ENCODE data around the gene PRODH. TPM values are rescaled to one million over a fixed set of nuclear protein-coding genes. Genes with fewer than 3 reads are reported as not detected.
"Not testable (repeated sequence)": the region's sequence is repeated elsewhere in the genome, so short reads cannot be mapped to it uniquely, and the experiment has no call there.

The PRODH gene
- total RNA-seq, 1 experiment from 2014 or later, result 1.1 TPM

DNA sequence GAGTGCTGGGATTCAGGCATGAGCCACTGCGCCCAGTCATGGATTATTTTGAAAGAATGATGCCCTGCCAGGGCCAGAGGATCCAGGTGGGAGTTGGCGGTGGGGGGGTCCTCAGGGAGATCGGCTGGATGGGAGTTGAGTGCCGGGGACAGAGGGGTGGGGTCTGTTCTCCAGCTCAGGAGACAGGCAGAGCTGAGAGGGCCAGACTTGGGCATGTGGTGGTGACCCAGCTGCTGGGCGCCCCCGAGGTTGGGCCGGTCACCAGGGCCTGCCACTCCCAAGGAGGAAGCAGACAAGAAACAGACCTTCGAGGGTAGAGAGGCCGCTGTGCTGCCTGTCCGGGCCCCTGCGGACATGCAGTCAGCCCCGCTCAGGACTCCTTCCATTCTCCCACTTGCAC is 11.8 kb upstream of the PRODH start:
- H3K27ac ChIP-seq, result no peak overlapping the region

DNA sequence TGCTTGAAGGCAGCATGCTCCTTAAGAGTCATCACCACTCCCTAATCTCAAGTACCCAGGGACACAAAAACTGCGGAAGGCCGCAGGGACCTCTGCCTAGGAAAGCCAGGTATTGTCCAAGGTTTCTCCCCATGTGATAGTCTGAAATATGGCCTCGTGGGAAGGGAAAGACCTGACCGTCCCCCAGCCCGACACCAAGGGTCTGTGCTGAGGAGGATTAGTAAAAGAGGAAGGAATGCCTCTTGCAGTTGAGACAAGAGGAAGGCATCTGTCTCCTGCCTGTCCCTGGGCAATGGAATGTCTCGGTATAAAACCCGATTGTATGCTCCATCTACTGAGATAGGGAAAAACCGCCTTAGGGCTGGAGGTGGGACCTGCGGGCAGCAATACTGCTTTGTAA is 11.0 kb upstream of the PRODH start:
- H2AFZ ChIP-seq; POLR2A ChIA-PET (ENCODE audit: unreplicated experiment); CTCF ChIA-PET; H3K9me3 ChIP-seq (ENCODE audit: insufficient read depth, low read depth); H4K20me1 ChIP-seq (ENCODE audit: insufficient read depth); H3K4me1 ChIP-seq (replicated peaks; ENCODE audit: insufficient read depth); H3K36me3 ChIP-seq (ENCODE audit: low read depth); intact Hi-C loops (cut with micrococcal nuclease; ENCODE audit: unreplicated experiment); H3F3A ChIP-seq (ENCODE audit: insufficient read depth, low read depth); H3K27ac ChIP-seq; H3K79me2 ChIP-seq (ENCODE audit: low read depth); H3K4me3 ChIP-seq; H3K4me2 ChIP-seq; DNase-seq; H3K9me2 ChIP-seq (ENCODE audit: insufficient read depth): not testable (repeated sequence)
- peaks cover 25% of the 10 kb centered on the region for H3K27me3 ChIP-seq (ENCODE audit: insufficient read depth, low read depth)
- BruUV-seq (replicated peaks), result TSS peak; percentile 99

More for the DNA sequence above, 11.8 kb upstream of the PRODH start:
- DNase-seq, result no peak
- CTCF ChIA-PET, result no interaction called here
- Histone ChIP-seq H3K9me3 (ENCODE audit: insufficient read depth, low read depth) (no peaks in the 10 kb centered on the region), H4K20me1 (ENCODE audit: insufficient read depth) (no peaks in the 10 kb centered on the region), H3K36me3 (ENCODE audit: low read depth) (no peaks in the 10 kb centered on the region), H3F3A (ENCODE audit: insufficient read depth, low read depth) (no peaks in the 10 kb centered on the region), H3K79me2 (ENCODE audit: low read depth) (no peaks in the 10 kb centered on the region), H3K4me3 (no peak overlapping the region), H3K4me2 (no peak overlapping the region), H2AFZ (no peak overlapping the region), H3K4me1 (replicated peaks; ENCODE audit: insufficient read depth) (no peaks in the 10 kb centered on the region), H3K27me3 (ENCODE audit: insufficient read depth, low read depth) (peaks cover 25% of the 10 kb centered on the region), H3K9me2 (ENCODE audit: insufficient read depth) (no peaks in the 10 kb centered on the region)
- POLR2A ChIA-PET (ENCODE audit: unreplicated experiment), result interaction anchor here (0.6 kb wide), 1 partner anchor 436 kb away, joined by 3 read pairs; no protein-coding TSS in a partner anchor
- intact Hi-C loops (cut with micrococcal nuclease; ENCODE audit: unreplicated experiment), result no loop called here
- TF ChIP-seq EZH2 (IDR thresholded peaks at IDR 0.05; ENCODE audit: low read depth), result no peak
- TF ChIP-seq, protein P1, sequence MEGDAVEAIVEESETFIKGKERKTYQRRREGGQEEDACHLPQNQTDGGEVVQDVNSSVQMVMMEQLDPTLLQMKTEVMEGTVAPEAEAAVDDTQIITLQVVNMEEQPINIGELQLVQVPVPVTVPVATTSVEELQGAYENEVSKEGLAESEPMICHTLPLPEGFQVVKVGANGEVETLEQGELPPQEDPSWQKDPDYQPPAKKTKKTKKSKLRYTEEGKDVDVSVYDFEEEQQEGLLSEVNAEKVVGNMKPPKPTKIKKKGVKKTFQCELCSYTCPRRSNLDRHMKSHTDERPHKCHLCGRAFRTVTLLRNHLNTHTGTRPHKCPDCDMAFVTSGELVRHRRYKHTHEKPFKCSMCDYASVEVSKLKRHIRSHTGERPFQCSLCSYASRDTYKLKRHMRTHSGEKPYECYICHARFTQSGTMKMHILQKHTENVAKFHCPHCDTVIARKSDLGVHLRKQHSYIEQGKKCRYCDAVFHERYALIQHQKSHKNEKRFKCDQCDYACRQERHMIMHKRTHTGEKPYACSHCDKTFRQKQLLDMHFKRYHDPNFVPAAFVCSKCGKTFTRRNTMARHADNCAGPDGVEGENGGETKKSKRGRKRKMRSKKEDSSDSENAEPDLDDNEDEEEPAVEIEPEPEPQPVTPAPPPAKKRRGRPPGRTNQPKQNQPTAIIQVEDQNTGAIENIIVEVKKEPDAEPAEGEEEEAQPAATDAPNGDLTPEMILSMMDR (conservative IDR thresholded peaks at IDR 0.05), result no peak
- BruUV-seq (replicated peaks), result no TSS peak

DNA sequence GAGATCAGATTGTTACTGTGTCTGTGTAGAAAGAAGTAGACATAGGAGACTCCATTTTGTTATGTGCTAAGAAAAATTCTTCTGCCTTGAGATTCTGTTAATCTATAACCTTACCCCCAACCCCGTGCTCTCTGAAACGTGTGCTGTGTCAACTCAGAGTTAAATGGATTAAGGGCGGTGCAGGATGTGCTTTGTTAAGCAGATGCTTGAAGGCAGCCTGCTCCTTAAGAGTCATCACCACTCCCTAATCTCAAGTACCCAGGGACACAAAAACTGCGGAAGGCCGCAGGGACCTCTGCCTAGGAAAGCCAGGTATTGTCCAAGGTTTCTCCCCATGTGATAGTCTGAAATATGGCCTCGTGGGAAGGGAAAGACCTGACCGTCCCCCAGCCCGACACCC is 2.6 kb upstream of the PRODH start:
- H3K4me2 ChIP-seq; DNase-seq; H3K9me2 ChIP-seq (ENCODE audit: insufficient read depth); H3K79me2 ChIP-seq (ENCODE audit: low read depth); H3K27me3 ChIP-seq (ENCODE audit: insufficient read depth, low read depth); BruUV-seq (replicated peaks); H3K4me3 ChIP-seq; intact Hi-C loops (cut with micrococcal nuclease; ENCODE audit: unreplicated experiment); H3F3A ChIP-seq (ENCODE audit: insufficient read depth, low read depth); H2AFZ ChIP-seq; H3K9me3 ChIP-seq (ENCODE audit: insufficient read depth, low read depth); CTCF ChIA-PET; H3K36me3 ChIP-seq (ENCODE audit: low read depth); POLR2A ChIA-PET (ENCODE audit: unreplicated experiment); H4K20me1 ChIP-seq (ENCODE audit: insufficient read depth); H3K27ac ChIP-seq; H3K4me1 ChIP-seq (replicated peaks; ENCODE audit: insufficient read depth): not testable (repeated sequence)

DNA sequence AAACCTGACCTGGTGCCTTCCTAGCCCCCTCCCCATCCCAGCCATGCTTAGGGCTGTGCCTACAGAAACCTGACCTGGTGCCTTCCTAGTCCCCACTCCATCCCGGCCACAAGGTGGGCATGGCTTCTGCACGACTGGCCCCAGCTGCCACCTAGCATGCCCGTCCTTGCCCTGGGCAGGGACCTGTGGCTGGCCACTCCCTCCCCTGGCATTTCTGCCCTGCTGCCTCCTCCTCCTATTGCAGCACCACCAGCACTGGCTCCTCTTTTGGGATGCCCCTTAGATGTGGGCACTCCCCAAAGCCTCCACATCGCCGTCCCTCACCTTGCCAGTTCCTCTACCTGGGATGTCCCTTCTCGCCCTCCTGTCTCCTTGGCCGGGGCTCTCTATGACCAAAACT is 1.4 kb downstream of the PRODH start:
- H3K4me1 ChIP-seq (replicated peaks; ENCODE audit: insufficient read depth); H3K4me2 ChIP-seq; H3K27me3 ChIP-seq (ENCODE audit: insufficient read depth, low read depth); H2AFZ ChIP-seq; H4K20me1 ChIP-seq (ENCODE audit: insufficient read depth); H3K4me3 ChIP-seq; H3K9me2 ChIP-seq (ENCODE audit: insufficient read depth); CTCF ChIA-PET; H3K79me2 ChIP-seq (ENCODE audit: low read depth); BruUV-seq (replicated peaks); POLR2A ChIA-PET (ENCODE audit: unreplicated experiment); H3K9me3 ChIP-seq (ENCODE audit: insufficient read depth, low read depth); intact Hi-C loops (cut with micrococcal nuclease; ENCODE audit: unreplicated experiment); H3K27ac ChIP-seq; H3K36me3 ChIP-seq (ENCODE audit: low read depth); DNase-seq; H3F3A ChIP-seq (ENCODE audit: insufficient read depth, low read depth): not testable (repeated sequence)

DNA sequence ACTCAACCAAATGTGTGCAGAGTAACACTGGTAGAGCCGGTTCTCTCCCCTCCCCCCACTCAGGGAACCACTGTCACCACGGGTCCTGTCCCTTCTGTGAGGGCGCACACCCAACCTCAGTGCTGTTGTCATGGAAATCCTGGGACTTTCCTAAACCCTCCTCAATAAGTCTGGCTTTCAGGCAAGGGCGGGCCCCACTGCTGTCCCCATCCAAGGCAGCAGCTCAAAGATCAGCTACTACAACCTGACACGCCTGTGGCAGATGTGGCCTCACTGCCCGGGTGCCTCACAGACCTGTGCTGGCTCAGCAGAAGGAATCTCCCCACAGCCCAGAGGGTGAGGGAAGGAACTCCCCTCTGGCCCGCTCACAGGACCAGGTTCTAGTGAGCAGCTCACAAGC is 2.2 kb downstream of the PRODH start:
- H3K4me2 ChIP-seq, result no peak overlapping the region
- no peaks in the 10 kb centered on the region for H3K4me1 ChIP-seq (replicated peaks; ENCODE audit: insufficient read depth)
- CTCF ChIA-PET, result no interaction called here
- POLR2A ChIA-PET (ENCODE audit: unreplicated experiment), result no interaction called here
- H3K4me3 ChIP-seq, result no peak overlapping the region
- no peaks in the 10 kb centered on the region for H4K20me1 ChIP-seq (ENCODE audit: insufficient read depth)
- intact Hi-C loops (cut with micrococcal nuclease; ENCODE audit: unreplicated experiment), result no loop called here
- H2AFZ ChIP-seq, result no peak overlapping the region
- no peak for DNase-seq
- H3K9me3 ChIP-seq (ENCODE audit: insufficient read depth, low read depth), result no peaks in the 10 kb centered on the region
- H3K79me2 ChIP-seq (ENCODE audit: low read depth), result no peaks in the 10 kb centered on the region
- H3F3A ChIP-seq (ENCODE audit: insufficient read depth, low read depth), result no peaks in the 10 kb centered on the region
- H3K27ac ChIP-seq, result no peak overlapping the region
- BruUV-seq (replicated peaks), result no TSS peak
- no peaks in the 10 kb centered on the region for H3K9me2 ChIP-seq (ENCODE audit: insufficient read depth)
- no peaks in the 10 kb centered on the region for H3K27me3 ChIP-seq (ENCODE audit: insufficient read depth, low read depth)
- H3K36me3 ChIP-seq (ENCODE audit: low read depth), result no peaks in the 10 kb centered on the region
- TF ChIP-seq, protein P1 (conservative IDR thresholded peaks at IDR 0.05), result no peak
- no peak for TF ChIP-seq EZH2 (IDR thresholded peaks at IDR 0.05; ENCODE audit: low read depth)

Measured in PC-9 (cell line).